T-cell (primary cell): ENCODE data around the gene L3MBTL3. TPM values are rescaled to one million over a fixed set of nuclear protein-coding genes. Genes with fewer than 3 reads are reported as not detected.

Experiments used
- ATAC-seq, 4 experiments: fragments of 200-7000 bp in 3 of 4; fragments of 150-1000 bp in 1 of 4; cut with Tn5 transposase; replicated peaks in 1 of 4; 1 replicate in 3 of 4; 2 replicates in 1 of 4; pipeline ENCODE4 v1.10.0; 2021; ENCODE audit warnings: moderate library complexity in 3 of 4, mild to moderate bottlenecking in 2 of 4, moderate number of reproducible peaks in 1 of 4
- CTCF ChIA-PET, 2 donors: fragments of 300-600 bp; sonication (Branson Sonifier 250); formaldehyde crosslinking; loops; one replicate each; lab custom pipeline; 2022; ENCODE audit warnings: antibody characterized with exemption in 2 of 2; lab: Charles Lee
- POLR2A ChIA-PET, 2 donors: fragments of 300-600 bp; sonication (Branson Sonifier 250); formaldehyde crosslinking; loops; one replicate each; lab custom pipeline; 2022; ENCODE audit warnings: antibody characterized with exemption in 2 of 2; lab: Charles Lee
- DNase-seq, 35 experiments: peaks; one replicate each; pipeline versions ENCODE4 v3.0.0 to v3.0.0-alpha.2; 2013 to 2023
- H3K27ac ChIP-seq: one replicate; pipeline ENCODE4 v1.5.1; 2013; ENCODE audit warnings: low read length
- H3K27me3 ChIP-seq, 2 experiments: replicated peaks in 1 of 2; 1 replicate in 1 of 2; 2 replicates in 1 of 2; pipeline versions ENCODE4 v1.6.1 to v1.7.0; 2013; ENCODE audit warnings: low read length in 1 of 2, mixed read lengths in 1 of 2; ENCODE audit not compliant: control insufficient read depth in 2 of 2, insufficient read depth in 2 of 2; ENCODE audit errors: extremely low read depth in 1 of 2
- H3K36me3 ChIP-seq, 2 donors: 1 replicate in 1 of 2; 2 replicates in 1 of 2; pipeline versions ENCODE4 v1.6.1 to v1.7.0; 2013; ENCODE audit warnings: low read length in 1 of 2; ENCODE audit not compliant: control insufficient read depth in 2 of 2, insufficient read depth in 1 of 2; ENCODE audit errors: extremely low read depth in 1 of 2
- H3K4me1 ChIP-seq, 2 experiments: 1 replicate in 1 of 2; 2 replicates in 1 of 2; pipeline versions ENCODE4 v1.6.1 to v1.7.0; 2013; ENCODE audit warnings: low read length in 2 of 2, mixed read lengths in 1 of 2; ENCODE audit not compliant: insufficient read depth in 2 of 2, control insufficient read depth in 1 of 2; ENCODE audit errors: extremely low read depth in 1 of 2
- H3K4me3 ChIP-seq, 2 donors: 1 replicate in 1 of 2; 2 replicates in 1 of 2; pipeline versions ENCODE4 v1.5.1 to v1.7.0; 2013; ENCODE audit warnings: mild to moderate bottlenecking in 2 of 2, low read length in 1 of 2, moderate library complexity in 1 of 2; ENCODE audit not compliant: control insufficient read depth in 1 of 2; ENCODE audit errors: extremely low read depth in 1 of 2
- H3K9me3 ChIP-seq: 2 replicates; pipeline ENCODE4 v1.7.0; 2013
- H3K27ac Mint-ChIP-seq, 2 donors: one replicate each; pipeline ENCODE4 v1.8.0; 2020 to 2021; ENCODE audit warnings: mild to moderate bottlenecking in 2 of 2, mixed read lengths in 2 of 2
- H3K27me3 Mint-ChIP-seq, 2 donors: one replicate each; pipeline ENCODE4 v1.8.0; 2021 to 2022; ENCODE audit warnings: mixed read lengths in 2 of 2
- H3K36me3 Mint-ChIP-seq: one replicate; pipeline ENCODE4 v1.8.0; 2021; ENCODE audit warnings: mixed read lengths
- H3K4me1 Mint-ChIP-seq, 3 donors: one replicate each; pipeline ENCODE4 v1.8.0; 2020 to 2022; ENCODE audit warnings: mixed read lengths in 3 of 3, mild to moderate bottlenecking in 1 of 3
- H3K4me3 Mint-ChIP-seq, 3 donors: one replicate each; pipeline ENCODE4 v1.8.0; 2020 to 2022; ENCODE audit warnings: mild to moderate bottlenecking in 3 of 3, mixed read lengths in 3 of 3, moderate library complexity in 3 of 3
- H3K9me3 Mint-ChIP-seq, 3 donors: one replicate each; pipeline ENCODE4 v1.8.0; 2020 to 2022; ENCODE audit warnings: mixed read lengths in 3 of 3
- WGBS: methylation state at CpG from one replicate; pipeline ENCODE4 v1.1.5; 2013; ENCODE audit warnings: missing lambda C conversion rate; ENCODE audit not compliant: insufficient coverage; 5-methylcytosine and 5-hydroxymethylcytosine counted together
- total RNA-seq, 35 experiments: library from RNA in 6 of 35; stranded (reverse) in 6 of 35; fragments of 120-200 nt in 1 of 35; gene quantifications; one replicate each; pipeline versions ENCODE4 v1.2.1 to v1.2.4 and lab custom pipeline; 2013 to 2026

The L3MBTL3 gene
- total RNA-seq, 5 donors from 2014 or later (not counting 1 experiment from before 2014, with no cell fraction given), result 22.5 to 52.8 (median 30.4) TPM

DNA sequence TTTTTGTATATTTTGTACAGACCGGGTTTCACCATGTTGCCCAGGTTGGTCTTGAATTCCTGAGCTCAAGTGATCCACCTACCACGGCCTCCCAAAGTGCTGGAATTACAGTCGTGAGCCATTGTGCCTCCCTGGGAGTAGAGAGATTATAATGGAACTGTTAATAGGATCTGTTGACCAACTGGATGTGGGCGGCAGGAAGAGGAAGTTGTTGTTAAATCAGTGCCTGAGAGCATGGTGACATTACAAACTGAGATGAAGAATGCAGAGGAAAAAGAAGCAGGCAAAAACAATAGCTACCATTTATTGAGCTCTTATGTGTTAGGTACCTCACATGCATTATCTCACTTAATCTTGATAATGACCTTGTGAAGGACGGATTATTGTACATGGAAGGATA lies 9.2 kb upstream of the L3MBTL3 start:
- Mint-ChIP-seq H3K9me3 (no peaks in the 10 kb centered on the region), H3K4me1 (no peaks in the 10 kb centered on the region), H3K27ac (no peak overlapping the region), H3K4me3 (no peak overlapping the region), H3K36me3 (no peaks in the 10 kb centered on the region), H3K27me3 (peaks cover 0 to 8% of the 10 kb centered on the region in 2 donors)
- H3K27me3 ChIP-seq, result no peaks in the 10 kb centered on the region
- CTCF ChIA-PET, result interaction anchor here in 1 of 2 donors (1.3 kb wide), 1 partner anchor 12 kb away, joined by 4 read pairs; no protein-coding TSS in a partner anchor
- ATAC-seq, result no peak
- no peak overlapping the region for H3K27ac ChIP-seq
- H3K9me3 ChIP-seq, result no peaks in the 10 kb centered on the region
- POLR2A ChIA-PET, result no interaction called here
- no peaks in the 10 kb centered on the region for H3K36me3 ChIP-seq
- DNase-seq, result no peak
- 75% methylated on average over 3 of the region's 5 CpGs for WGBS
- H3K4me1 ChIP-seq, result no peaks in the 10 kb centered on the region
- no peak overlapping the region for H3K4me3 ChIP-seq

DNA sequence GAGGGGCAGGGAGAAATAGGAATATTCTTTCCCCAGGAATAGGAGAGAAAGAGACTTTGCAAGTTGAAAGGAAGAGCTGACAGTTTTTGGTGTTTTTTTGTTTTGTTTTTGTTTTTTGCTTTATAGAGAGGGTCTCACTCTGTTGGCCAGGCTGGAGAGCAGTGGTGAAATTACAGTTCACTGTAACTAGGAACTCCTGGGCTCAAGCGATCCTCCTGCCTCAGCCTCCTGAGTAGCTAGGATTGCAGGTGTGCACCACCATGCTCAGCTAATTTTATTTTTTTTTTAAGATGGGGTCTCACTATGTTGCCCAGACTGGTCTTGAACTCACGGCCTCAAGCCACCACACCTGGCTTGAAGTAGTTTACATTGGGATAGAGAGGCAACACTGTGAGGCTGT lies 8.0 kb upstream of the L3MBTL3 start:
- no peaks in the 10 kb centered on the region for H3K36me3 ChIP-seq
- no peak overlapping the region for H3K27ac ChIP-seq
- H3K9me3 ChIP-seq, result no peaks in the 10 kb centered on the region
- DNase-seq (no peak), ATAC-seq (no peak)
- Mint-ChIP-seq H3K9me3 (no peaks in the 10 kb centered on the region), H3K36me3 (no peaks in the 10 kb centered on the region), H3K4me3 (no peak overlapping the region), H3K27ac (no peak overlapping the region), H3K4me1 (no peaks in the 10 kb centered on the region), H3K27me3 (peaks cover 0 to 6% of the 10 kb centered on the region in 2 donors)
- ChIA-PET POLR2A (no interaction called here), CTCF (interaction anchor here (0.6 to 1.3 kb wide), 2 partner anchors 11 to 107 kb away, joined by 4 to 8 read pairs; no protein-coding TSS in a partner anchor)
- no peaks in the 10 kb centered on the region for H3K4me1 ChIP-seq
- WGBS, result 100% methylated on average over 1 of the region's 2 CpGs
- H3K27me3 ChIP-seq, result no peaks in the 10 kb centered on the region
- no peak overlapping the region for H3K4me3 ChIP-seq

GRCh38 chr6:130012728-130013127 lies 5.7 kb upstream of the L3MBTL3 start:
- CTCF ChIA-PET, result interaction anchor here in 1 of 2 donors (0.6 kb wide), 1 partner anchor 880 kb away, joined by 4 read pairs; no protein-coding TSS in a partner anchor
- Mint-ChIP-seq H3K27ac (no peak overlapping the region), H3K27me3 (peaks cover 0 to 6% of the 10 kb centered on the region in 2 donors), H3K9me3 (no peaks in the 10 kb centered on the region), H3K36me3 (no peaks in the 10 kb centered on the region), H3K4me3 (no peak overlapping the region), H3K4me1 (peaks cover 0 to under 1% (median 0%) of the 10 kb centered on the region in 3 donors)
- no peak overlapping the region for H3K27ac ChIP-seq
- peaks cover 0 to 1% of the 10 kb centered on the region in 2 experiments for H3K4me1 ChIP-seq
- no peaks in the 10 kb centered on the region for H3K9me3 ChIP-seq
- POLR2A ChIA-PET, result no interaction called here
- no peaks in the 10 kb centered on the region for H3K36me3 ChIP-seq
- H3K27me3 ChIP-seq, result no peaks in the 10 kb centered on the region
- no peak for ATAC-seq
- no peak for DNase-seq
- WGBS, result 73% methylated on average over 2 of the region's 4 CpGs
- no peak overlapping the region for H3K4me3 ChIP-seq

DNA sequence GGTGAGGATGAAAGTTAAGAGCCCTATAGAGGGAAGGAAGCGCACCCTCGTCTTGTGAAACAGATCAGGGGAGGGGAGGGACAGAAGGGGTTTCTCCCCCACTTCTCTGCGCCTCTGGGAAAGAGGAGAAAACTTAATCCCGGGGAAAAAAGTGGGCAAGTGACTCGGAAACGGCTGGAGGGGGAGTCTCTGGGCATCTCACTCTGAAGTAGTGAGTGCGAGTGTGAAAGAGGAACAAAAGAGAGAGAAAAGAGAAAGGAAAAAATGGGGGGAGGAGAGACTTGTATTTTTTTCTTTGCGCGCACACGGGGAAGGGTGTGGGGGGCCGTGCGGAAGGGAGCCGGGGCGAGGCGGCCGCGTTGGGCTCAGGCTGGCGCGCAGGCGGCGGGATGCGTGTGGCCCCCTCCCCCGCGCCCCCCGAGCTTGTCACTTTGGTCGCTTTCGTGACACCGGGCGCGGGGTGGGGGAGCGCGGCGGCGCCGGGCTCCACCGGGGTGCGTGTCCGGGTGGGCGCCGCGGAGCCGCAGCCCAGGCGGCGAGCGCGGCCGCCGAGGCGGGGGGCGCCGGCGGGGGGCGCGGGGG lies 454 bp downstream of the L3MBTL3 start:
- Mint-ChIP-seq H3K27me3 (no peaks in the 10 kb centered on the region), H3K36me3 (peaks cover 5% of the 10 kb centered on the region), H3K4me1 (peaks cover 25 to 30% (median 28%) of the 10 kb centered on the region in 3 donors), H3K27ac (peak overlapping the region; percentile 99), H3K4me3 (peak overlapping the region; percentile 100), H3K9me3 (no peaks in the 10 kb centered on the region)
- WGBS, result under 1% methylated on average over 49 of the region's 54 CpGs
- peak in 32 of 35 experiments; percentile 1 to 63 (median 20) for DNase-seq
- no peaks in the 10 kb centered on the region for H3K27me3 ChIP-seq
- POLR2A ChIA-PET, result interaction anchor here in 1 of 2 donors (0.7 kb wide), 1 partner anchor 760 kb away, joined by 3 read pairs; no protein-coding TSS in a partner anchor
- H3K36me3 ChIP-seq, result peaks cover 0 to 4% of the 10 kb centered on the region in 2 donors
- CTCF ChIA-PET, result interaction anchor here in 1 of 2 donors (0.6 to 1.3 kb wide), 2 partner anchors 10 to 81 kb away, joined by 3 to 4 read pairs; no protein-coding TSS in a partner anchor
- H3K4me3 ChIP-seq, result peak overlapping the region; percentile 94 to 99
- peaks cover 6 to 9% of the 10 kb centered on the region in 2 experiments for H3K4me1 ChIP-seq
- peak; percentile 24 to 42 (median 34) for ATAC-seq
- peak overlapping the region; percentile 79 for H3K27ac ChIP-seq
- H3K9me3 ChIP-seq, result no peaks in the 10 kb centered on the region

DNA sequence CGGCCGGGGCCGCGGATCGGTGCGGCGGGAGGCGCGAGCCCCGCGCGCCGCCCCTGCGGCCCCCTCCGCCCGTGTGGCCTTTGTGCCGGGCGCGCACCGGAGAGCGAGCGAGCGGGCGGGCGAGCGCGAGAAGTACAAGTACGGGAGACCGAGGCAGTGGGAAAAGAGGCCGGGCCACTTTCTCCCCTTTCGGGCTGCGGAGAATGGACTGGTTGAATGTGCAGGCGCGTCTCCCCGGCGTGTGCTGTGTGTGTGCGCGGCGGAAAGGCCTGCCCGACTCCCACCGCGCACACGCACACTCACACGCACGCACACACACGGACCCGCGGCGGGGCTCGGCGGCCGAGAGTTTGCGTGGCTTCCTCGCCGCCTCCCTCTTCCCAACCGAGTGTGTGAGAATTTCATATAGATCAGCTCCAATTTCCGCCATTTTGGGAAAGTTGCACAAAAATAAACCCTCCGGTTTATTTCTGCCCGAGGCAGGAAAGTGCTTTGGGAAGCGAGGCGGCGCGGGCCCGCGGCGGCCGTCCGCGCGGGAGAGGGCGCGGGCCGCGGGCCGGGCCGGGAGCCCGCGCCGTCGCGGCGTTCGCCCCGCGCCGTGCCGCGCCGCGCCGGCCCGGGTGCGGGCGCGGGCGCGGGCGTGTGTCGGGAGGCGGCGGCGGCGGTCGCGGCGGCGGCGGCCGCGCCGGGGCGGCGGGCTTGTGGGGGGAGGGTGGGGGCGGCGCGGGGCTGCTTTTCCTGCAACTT lies 1.1 kb downstream of the L3MBTL3 start:
- CTCF ChIA-PET, result interaction anchor here (0.6 kb wide), 3 partner anchors 9 to 124 kb away, joined by 3 to 7 read pairs (median 6); no protein-coding TSS in a partner anchor
- 0% methylated on average over 49 of the region's 116 CpGs for WGBS
- Histone ChIP-seq H3K4me3 (peak overlapping the region; percentile 87 to 88), H3K27me3 (no peaks in the 10 kb centered on the region), H3K4me1 (peaks cover 6 to 9% of the 10 kb centered on the region in 2 experiments), H3K27ac (peak overlapping the region; percentile 69), H3K36me3 (peaks cover 0 to 6% of the 10 kb centered on the region in 2 donors), H3K9me3 (no peaks in the 10 kb centered on the region)
- ATAC-seq (peak; percentile 9 to 30 (median 26)), DNase-seq (peak in 32 of 35 experiments; percentile 7 to 62 (median 25))
- Mint-ChIP-seq H3K4me1 (peaks cover 28 to 33% (median 31%) of the 10 kb centered on the region in 3 donors), H3K4me3 (peak overlapping the region; percentile 88 to 100 (median 92)), H3K27ac (peak overlapping the region; percentile 88 to 90), H3K27me3 (no peaks in the 10 kb centered on the region), H3K9me3 (no peaks in the 10 kb centered on the region), H3K36me3 (peaks cover 8% of the 10 kb centered on the region)
- POLR2A ChIA-PET, result interaction anchor here in 1 of 2 donors (0.7 kb wide), 1 partner anchor 759 kb away, joined by 3 read pairs; no protein-coding TSS in a partner anchor
